ENCODE measurements around the gene CSTB. TPM values are rescaled to one million over a fixed set of nuclear protein-coding genes. Genes with fewer than 3 reads are reported as not detected.

The CSTB gene
- total RNA-seq, 1 donor from 2014 or later = 27.7 TPM

DNA sequence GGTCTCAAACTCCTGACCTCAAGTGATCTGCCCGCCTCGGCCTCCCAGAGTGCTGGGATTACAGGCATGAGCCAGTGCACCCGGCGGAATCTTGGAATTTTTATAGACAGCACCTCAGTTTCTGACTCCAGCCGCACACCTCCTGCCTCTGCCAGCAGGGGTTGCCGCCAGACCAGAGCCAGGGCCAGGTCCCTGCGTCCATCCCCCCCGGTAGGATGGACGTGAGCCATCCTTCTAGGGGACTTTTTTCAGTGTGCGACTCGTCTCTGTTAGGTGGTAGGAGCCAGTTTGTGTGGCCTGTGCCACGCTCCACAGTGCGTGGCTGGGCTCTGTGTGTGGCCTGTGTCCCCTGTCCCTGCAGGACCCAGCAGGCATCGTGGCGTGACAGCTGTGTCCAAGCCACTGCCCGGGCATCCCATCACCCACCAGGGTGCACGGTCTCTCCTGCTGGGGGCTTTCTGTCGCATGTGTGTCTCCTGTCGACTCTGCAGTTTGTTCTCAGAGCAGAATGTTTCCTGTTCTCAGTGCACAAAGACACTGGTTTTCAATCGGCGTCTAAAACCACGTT, 15.6 kb downstream of the CSTB start:
- no peaks in the 10 kb centered on the region for H3K27me3 ChIP-seq (ENCODE audit: insufficient read depth, low read length)
- no peak overlapping the region for H3K9ac ChIP-seq (ENCODE audit: low read length)
- no peaks in the 10 kb centered on the region for H4K20me1 ChIP-seq (ENCODE audit: insufficient read depth, low read length)
- H2AFZ ChIP-seq (ENCODE audit: low read depth, low read length) = no peak overlapping the region
- H3K4me1 ChIP-seq (ENCODE audit: insufficient read depth, low read length) = peaks cover 12% of the 10 kb centered on the region
- FAIRE-seq = no peak
- H3K4me3 Mint-ChIP-seq (ENCODE audit: unreplicated experiment) = no peak overlapping the region
- no peaks in the 10 kb centered on the region for H3K9me3 ChIP-seq (ENCODE audit: insufficient read depth, low read depth, low read length)
- H3K27me3 Mint-ChIP-seq (ENCODE audit: low read depth, unreplicated experiment) = no peaks in the 10 kb centered on the region
- no peaks in the 10 kb centered on the region for H3K79me2 ChIP-seq (ENCODE audit: insufficient read depth, low read length)
- TF ChIP-seq CTCF (IDR thresholded peaks at IDR 0.05; ENCODE audit: insufficient read depth, low read depth, low read length) (no peak), EZH2 (IDR thresholded peaks at IDR 0.05; ENCODE audit: insufficient read depth, low read length) (no peak)
- H3K4me2 ChIP-seq (ENCODE audit: low read length) = no peak overlapping the region
- no peaks in the 10 kb centered on the region for H3K9me3 Mint-ChIP-seq (ENCODE audit: unreplicated experiment)
- H3K27ac Mint-ChIP-seq (ENCODE audit: unreplicated experiment) = no peak overlapping the region
- peaks cover 26% of the 10 kb centered on the region for H3K36me3 Mint-ChIP-seq (ENCODE audit: low read depth, unreplicated experiment)
- no peak overlapping the region for H3K4me3 ChIP-seq (ENCODE audit: insufficient read depth, low read depth, low read length)
- peaks cover 10% of the 10 kb centered on the region for H3K36me3 ChIP-seq (ENCODE audit: insufficient read depth, low read length)
- peaks cover 4% of the 10 kb centered on the region for H3K4me1 Mint-ChIP-seq (ENCODE audit: low read depth, unreplicated experiment)
- H3K27ac ChIP-seq (ENCODE audit: low read depth, low read length) = no peak overlapping the region
- no peak for DNase-seq (ENCODE audit: low read depth)

- no peak for FAIRE-seq
- peaks cover 12% of the 10 kb centered on the region for H3K36me3 ChIP-seq (ENCODE audit: insufficient read depth, low read length)
These were observed 16.5 kb downstream of the CSTB start for GRCh38 chr21:43759651-43760050.

More at GRCh38 chr21:43759651-43760050, 16.5 kb downstream of the CSTB start:
- Histone ChIP-seq H3K4me2 (ENCODE audit: low read length) (no peak overlapping the region), H4K20me1 (ENCODE audit: insufficient read depth, low read length) (no peaks in the 10 kb centered on the region), H3K4me3 (ENCODE audit: insufficient read depth, low read depth, low read length) (no peak overlapping the region), H3K79me2 (ENCODE audit: insufficient read depth, low read length) (no peaks in the 10 kb centered on the region), H3K27me3 (ENCODE audit: insufficient read depth, low read length) (no peaks in the 10 kb centered on the region), H3K27ac (ENCODE audit: low read depth, low read length) (no peak overlapping the region), H3K4me1 (ENCODE audit: insufficient read depth, low read length) (peaks cover 6% of the 10 kb centered on the region), H3K9me3 (ENCODE audit: insufficient read depth, low read depth, low read length) (no peaks in the 10 kb centered on the region), H2AFZ (ENCODE audit: low read depth, low read length) (no peak overlapping the region), H3K9ac (ENCODE audit: low read length) (no peak overlapping the region)
- H3K9me3 Mint-ChIP-seq (ENCODE audit: unreplicated experiment) = no peaks in the 10 kb centered on the region
- H3K27ac Mint-ChIP-seq (ENCODE audit: unreplicated experiment) = no peak overlapping the region
- DNase-seq (ENCODE audit: low read depth) = no peak
- H3K27me3 Mint-ChIP-seq (ENCODE audit: low read depth, unreplicated experiment) = no peaks in the 10 kb centered on the region
- TF ChIP-seq CTCF (IDR thresholded peaks at IDR 0.05; ENCODE audit: insufficient read depth, low read depth, low read length) (no peak), EZH2 (IDR thresholded peaks at IDR 0.05; ENCODE audit: insufficient read depth, low read length) (no peak)
- H3K36me3 Mint-ChIP-seq (ENCODE audit: low read depth, unreplicated experiment) = peaks cover 26% of the 10 kb centered on the region
- H3K4me3 Mint-ChIP-seq (ENCODE audit: unreplicated experiment) = no peak overlapping the region
- peaks cover 4% of the 10 kb centered on the region for H3K4me1 Mint-ChIP-seq (ENCODE audit: low read depth, unreplicated experiment)
